Measurements from ENCODE around the gene NOS3. TPM values are rescaled to one million over a fixed set of nuclear protein-coding genes. Genes with fewer than 3 reads are reported as not detected.
"Not testable (repeated sequence)": the region's sequence is repeated elsewhere in the genome, so short reads cannot be mapped to it uniquely, and the experiment has no call there.

The NOS3 gene
- total RNA-seq, 1 experiment from 2014 or later, result 0.66 TPM

GRCh38 chr7:151011097-151011409, 20.2 kb downstream of the NOS3 start:
- H3K4me2 ChIP-seq (ENCODE audit: low read length), result no peak overlapping the region
- no peaks in the 10 kb centered on the region for H3K9me2 ChIP-seq (replicated peaks; ENCODE audit: low read length)
- no peak for TF ChIP-seq EZH2phosphoT487 (IDR thresholded peaks at IDR 0.05; ENCODE audit: borderline replicate concordance, low read length)
- no peak for TF ChIP-seq EZH2 (IDR thresholded peaks at IDR 0.05; ENCODE audit: low read length, unreplicated experiment)
- TF ChIP-seq CTCF (conservative IDR thresholded peaks at IDR 0.05; ENCODE audit: low read depth, low read length), result no peak
- ChIA-PET CTCF (no interaction called here), POLR2A (ENCODE audit: unreplicated experiment) (no interaction called here)
- no peaks in the 10 kb centered on the region for H3K79me2 ChIP-seq (ENCODE audit: low read length)
- H3K27me3 ChIP-seq (ENCODE audit: low read length), result no peaks in the 10 kb centered on the region
- intact Hi-C loops (cut with micrococcal nuclease), result no loop called here
- no peaks in the 10 kb centered on the region for H3F3A ChIP-seq (ENCODE audit: low read length, unreplicated experiment)
- no peak overlapping the region for H3K9ac ChIP-seq (ENCODE audit: low read length)
- BruUV-seq (replicated peaks), result no TSS peak
- H3K4me3 ChIP-seq (ENCODE audit: low read length), result no peak overlapping the region
- H4K20me1 ChIP-seq (ENCODE audit: low read length), result no peaks in the 10 kb centered on the region
- no peak overlapping the region for H2AFZ ChIP-seq (ENCODE audit: low read length)
- H3K36me3 ChIP-seq (ENCODE audit: low read depth, low read length), result no peaks in the 10 kb centered on the region
- no peak overlapping the region for H3K27ac ChIP-seq (ENCODE audit: low read length)
- H3K4me1 ChIP-seq (ENCODE audit: insufficient read depth, low read length), result 0 out of 2 replicates have a peak, but pooled peaks cover 3% of the 10 kb centered on the region
- no peak for ATAC-seq
- H3K9me3 ChIP-seq (ENCODE audit: low read length), result no peaks in the 10 kb centered on the region
- no peak for DNase-seq

GRCh38 chr7:151011616-151012015, 20.8 kb downstream of the NOS3 start:
- H3F3A ChIP-seq (ENCODE audit: low read length, unreplicated experiment); POLR2A ChIA-PET (ENCODE audit: unreplicated experiment); H3K36me3 ChIP-seq (ENCODE audit: low read depth, low read length); H4K20me1 ChIP-seq (ENCODE audit: low read length); H3K4me1 ChIP-seq (ENCODE audit: insufficient read depth, low read length); H3K9ac ChIP-seq (ENCODE audit: low read length); H3K27ac ChIP-seq (ENCODE audit: low read length); H3K9me3 ChIP-seq (ENCODE audit: low read length); H3K4me3 ChIP-seq (ENCODE audit: low read length); H3K4me2 ChIP-seq (ENCODE audit: low read length); BruUV-seq (replicated peaks); intact Hi-C loops (cut with micrococcal nuclease); H3K27me3 ChIP-seq (ENCODE audit: low read length); H3K79me2 ChIP-seq (ENCODE audit: low read length); ATAC-seq; H2AFZ ChIP-seq (ENCODE audit: low read length); H3K9me2 ChIP-seq (replicated peaks; ENCODE audit: low read length); DNase-seq: not testable (repeated sequence)
- CTCF ChIA-PET, result interaction anchor here (0.6 kb wide), 1 partner anchor 16 kb away, joined by 3 read pairs; the partner anchor contains the start of gene ABCB8

DNA sequence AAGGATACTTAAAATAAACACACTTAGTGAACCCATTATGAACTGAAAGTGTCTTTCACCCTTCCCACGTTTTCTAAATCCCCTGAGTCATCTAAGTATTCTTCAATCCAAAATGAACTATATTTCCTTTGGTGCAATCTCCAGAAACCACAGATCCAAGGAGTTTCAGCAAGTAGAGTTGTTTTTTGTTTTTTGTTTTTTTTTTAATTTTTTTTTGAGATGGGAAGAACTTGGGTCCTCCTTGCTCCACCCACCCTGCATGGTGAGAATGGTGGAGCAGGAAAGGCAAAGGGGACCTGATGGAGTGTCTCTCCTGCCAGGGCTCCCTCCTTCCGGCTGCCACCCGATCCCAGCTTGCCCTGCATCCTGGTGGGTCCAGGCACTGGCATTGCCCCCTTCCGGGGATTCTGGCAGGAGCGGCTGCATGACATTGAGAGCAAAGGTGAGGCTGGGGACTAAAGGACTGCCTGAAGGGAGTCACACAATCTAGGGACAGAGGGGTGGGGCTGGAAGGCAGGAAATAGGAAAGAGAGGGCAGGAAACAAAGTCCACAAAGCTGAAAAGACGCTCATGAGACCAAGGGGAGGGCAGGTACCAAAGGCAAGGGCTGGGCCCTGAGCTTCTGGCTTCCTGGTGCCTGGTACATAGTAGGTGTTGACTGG, 21.3 kb downstream of the NOS3 start:
- POLR2A ChIA-PET (ENCODE audit: unreplicated experiment), result no interaction called here
- Histone ChIP-seq H3K4me2 (ENCODE audit: low read length) (no peak overlapping the region), H3K4me3 (ENCODE audit: low read length) (no peak overlapping the region), H3K79me2 (ENCODE audit: low read length) (no peaks in the 10 kb centered on the region), H3K9ac (ENCODE audit: low read length) (no peak overlapping the region), H3F3A (ENCODE audit: low read length, unreplicated experiment) (no peaks in the 10 kb centered on the region), H2AFZ (ENCODE audit: low read length) (no peak overlapping the region), H3K9me3 (ENCODE audit: low read length) (no peaks in the 10 kb centered on the region), H4K20me1 (ENCODE audit: low read length) (no peaks in the 10 kb centered on the region), H3K27ac (ENCODE audit: low read length) (no peak overlapping the region), H3K4me1 (ENCODE audit: insufficient read depth, low read length) (0 out of 2 replicates have a peak, but pooled peaks cover 3% of the 10 kb centered on the region), H3K9me2 (replicated peaks; ENCODE audit: low read length) (no peaks in the 10 kb centered on the region), H3K36me3 (ENCODE audit: low read depth, low read length) (no peaks in the 10 kb centered on the region), H3K27me3 (ENCODE audit: low read length) (no peaks in the 10 kb centered on the region)
- TSS peak; percentile 18 for BruUV-seq (replicated peaks)
- intact Hi-C loops (cut with micrococcal nuclease), result no loop called here
- CTCF ChIA-PET, result no interaction called here
- ATAC-seq (no peak), DNase-seq (no peak)
- TF ChIP-seq EZH2 (IDR thresholded peaks at IDR 0.05; ENCODE audit: low read length, unreplicated experiment) (no peak), CTCF (conservative IDR thresholded peaks at IDR 0.05; ENCODE audit: low read depth, low read length) (no peak), EZH2phosphoT487 (IDR thresholded peaks at IDR 0.05; ENCODE audit: borderline replicate concordance, low read length) (no peak)
